Stimulated activated CD4-positive, alpha-beta T cell treated with anti-CD3 and anti-CD28 coated beads, TNF-alpha, amount 100 ng/mL, for 48 hours (primary cell): Measurements from ENCODE around the gene FRMD4A.
A peak's percentile ranks its signal among the peaks of the same experiment; 100 is the strongest.

Source experiments
- DNase-seq, 3 donors: peaks; one replicate each; pipeline ENCODE4 v3.0.0-alpha.2; 2020; ENCODE audit warnings: low read depth in 3 of 3

The FRMD4A gene

GRCh38 chr10:14340051-14340744, 9.5 kb upstream of the FRMD4A start:
- DNase-seq = no peak

- DNase-seq = no peak
These were observed 6.0 kb upstream of the FRMD4A start for GRCh38 chr10:14336736-14337135.

GRCh38 chr10:14334771-14335170, 4.0 kb upstream of the FRMD4A start:
- DNase-seq = no peak

- DNase-seq = no peak
These were observed 2.9 kb upstream of the FRMD4A start for GRCh38 chr10:14333606-14334005.

- no peak for DNase-seq
These were observed 2.2 kb upstream of the FRMD4A start for GRCh38 chr10:14332903-14333302.

GRCh38 chr10:14329746-14330173, 964 bp downstream of the FRMD4A start:
- DNase-seq = no peak

- DNase-seq = no peak
These were observed 1.6 kb downstream of the FRMD4A start for GRCh38 chr10:14328881-14329672.

GRCh38 chr10:14327527-14327926, 3.2 kb downstream of the FRMD4A start:
- no peak for DNase-seq

- no peak for DNase-seq
These were observed 4.1 kb downstream of the FRMD4A start for GRCh38 chr10:14326581-14326980.

- peak; percentile 31 to 54 (median 43) for DNase-seq
These were observed 5.3 kb downstream of the FRMD4A start for GRCh38 chr10:14325325-14325955.

GRCh38 chr10:14322526-14323188, 8.1 kb downstream of the FRMD4A start:
- no peak for DNase-seq

GRCh38 chr10:14318007-14318406, 12.7 kb downstream of the FRMD4A start:
- no peak for DNase-seq

- DNase-seq = no peak
These were observed 18.7 kb downstream of the FRMD4A start for GRCh38 chr10:14312014-14312413.

GRCh38 chr10:14311206-14311957, 19.3 kb downstream of the FRMD4A start:
- DNase-seq = no peak

GRCh38 chr10:14309593-14309992, 21.1 kb downstream of the FRMD4A start:
- DNase-seq = no peak

GRCh38 chr10:14306190-14306589, 24.5 kb downstream of the FRMD4A start:
- no peak for DNase-seq

GRCh38 chr10:14304046-14304445, 26.7 kb downstream of the FRMD4A start:
- no peak for DNase-seq

- DNase-seq = no peak
These were observed 28.7 kb downstream of the FRMD4A start for GRCh38 chr10:14302035-14302434.

GRCh38 chr10:14299556-14299955, 31.2 kb downstream of the FRMD4A start:
- no peak for DNase-seq

GRCh38 chr10:14296065-14296709, 34.5 kb downstream of the FRMD4A start:
- no peak for DNase-seq
